ENCODE data around the gene NFATC3.
A peak's percentile ranks its signal among the peaks of the same experiment; 100 is the strongest.

The NFATC3 gene

GRCh38 chr16:68235108-68235886, 150.1 kb downstream of the NFATC3 start:
- H3K4me3 ChIP-seq (replicated peaks; ENCODE audit: insufficient read depth, low read length) = no peak overlapping the region
- H3K27ac ChIP-seq (replicated peaks) = no peak overlapping the region
- no peak for TF ChIP-seq POLR2AphosphoS5 (IDR thresholded peaks at IDR 0.05; ENCODE audit: low read depth)
- no peak for DNase-seq (ENCODE audit: low read depth in 1 of 2, low spot score in 1 of 2)
- H3K27me3 ChIP-seq (ENCODE audit: insufficient read depth, poor library complexity, severe bottlenecking) = no peaks in the 10 kb centered on the region

GRCh38 chr16:68235887-68236136, 150.6 kb downstream of the NFATC3 start, which contains the start of gene ESRP2:
TSS of gene ESRP2 (minus strand) at chr16:68236127. CDS start at chr16:68236045, 82 bp downstream.
- TF ChIP-seq SPI1 (IDR thresholded peaks at IDR 0.05; ENCODE audit: borderline replicate concordance, low read depth) (no peak), CTCF (IDR thresholded peaks at IDR 0.05; ENCODE audit: insufficient read depth, low read length) (no peak), GABPA (IDR thresholded peaks at IDR 0.05; ENCODE audit: low read depth) (no peak), POLR2AphosphoS5 (IDR thresholded peaks at IDR 0.05; ENCODE audit: low read depth) (no peak)
- TF ChIP-seq, protein P1, sequence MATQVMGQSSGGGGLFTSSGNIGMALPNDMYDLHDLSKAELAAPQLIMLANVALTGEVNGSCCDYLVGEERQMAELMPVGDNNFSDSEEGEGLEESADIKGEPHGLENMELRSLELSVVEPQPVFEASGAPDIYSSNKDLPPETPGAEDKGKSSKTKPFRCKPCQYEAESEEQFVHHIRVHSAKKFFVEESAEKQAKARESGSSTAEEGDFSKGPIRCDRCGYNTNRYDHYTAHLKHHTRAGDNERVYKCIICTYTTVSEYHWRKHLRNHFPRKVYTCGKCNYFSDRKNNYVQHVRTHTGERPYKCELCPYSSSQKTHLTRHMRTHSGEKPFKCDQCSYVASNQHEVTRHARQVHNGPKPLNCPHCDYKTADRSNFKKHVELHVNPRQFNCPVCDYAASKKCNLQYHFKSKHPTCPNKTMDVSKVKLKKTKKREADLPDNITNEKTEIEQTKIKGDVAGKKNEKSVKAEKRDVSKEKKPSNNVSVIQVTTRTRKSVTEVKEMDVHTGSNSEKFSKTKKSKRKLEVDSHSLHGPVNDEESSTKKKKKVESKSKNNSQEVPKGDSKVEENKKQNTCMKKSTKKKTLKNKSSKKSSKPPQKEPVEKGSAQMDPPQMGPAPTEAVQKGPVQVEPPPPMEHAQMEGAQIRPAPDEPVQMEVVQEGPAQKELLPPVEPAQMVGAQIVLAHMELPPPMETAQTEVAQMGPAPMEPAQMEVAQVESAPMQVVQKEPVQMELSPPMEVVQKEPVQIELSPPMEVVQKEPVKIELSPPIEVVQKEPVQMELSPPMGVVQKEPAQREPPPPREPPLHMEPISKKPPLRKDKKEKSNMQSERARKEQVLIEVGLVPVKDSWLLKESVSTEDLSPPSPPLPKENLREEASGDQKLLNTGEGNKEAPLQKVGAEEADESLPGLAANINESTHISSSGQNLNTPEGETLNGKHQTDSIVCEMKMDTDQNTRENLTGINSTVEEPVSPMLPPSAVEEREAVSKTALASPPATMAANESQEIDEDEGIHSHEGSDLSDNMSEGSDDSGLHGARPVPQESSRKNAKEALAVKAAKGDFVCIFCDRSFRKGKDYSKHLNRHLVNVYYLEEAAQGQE (IDR thresholded peaks at IDR 0.05; ENCODE audit: insufficient replicate concordance, low read depth) = no peak
- Histone ChIP-seq H3K27ac (replicated peaks) (no peak within 1 kb of the TSS), H3K4me3 (replicated peaks; ENCODE audit: insufficient read depth, low read length) (peak within 1 kb of the TSS; percentile 45; the same call in 1 of the 2 replicates), H3K27me3 (ENCODE audit: insufficient read depth, poor library complexity, severe bottlenecking) (no peaks in the 10 kb centered on the region)
- DNase-seq (ENCODE audit: low read depth in 1 of 2, low spot score in 1 of 2) = no peak

DNA sequence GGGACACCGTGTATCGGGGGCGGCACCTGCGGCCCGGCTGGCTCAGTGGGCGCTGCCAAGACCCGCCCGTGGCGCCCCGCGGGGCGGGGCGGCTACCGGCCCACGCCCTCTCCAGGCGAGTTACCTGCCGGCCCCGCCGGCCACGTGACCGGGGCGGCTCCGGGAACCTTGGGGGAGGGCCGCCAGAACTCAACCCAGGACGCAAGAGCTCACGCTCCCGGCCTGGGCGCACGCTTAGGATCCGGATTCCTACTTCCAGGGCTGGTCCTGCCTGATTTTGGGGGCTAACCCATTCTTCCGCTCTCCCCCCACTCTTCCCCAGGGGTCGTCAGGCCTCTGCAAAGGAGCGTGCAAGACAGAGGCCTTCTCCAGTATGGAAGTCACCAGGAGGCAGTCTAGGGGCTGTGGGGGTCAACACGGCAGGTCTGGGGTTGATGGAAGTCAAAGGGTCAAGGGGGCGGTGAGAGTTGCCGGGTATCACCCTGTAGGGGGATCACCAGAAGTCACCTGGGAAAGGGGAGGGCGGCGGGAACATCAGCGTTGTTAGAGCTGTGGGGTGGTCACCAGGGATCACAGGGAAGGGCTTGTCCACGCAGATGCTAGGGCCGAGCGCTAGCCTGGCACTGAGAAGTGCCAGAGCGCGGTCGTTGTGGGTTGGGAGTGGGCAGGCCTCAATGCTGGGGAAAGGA, 151.1 kb downstream of the NFATC3 start:
- DNase-seq (ENCODE audit: low read depth in 1 of 2, low spot score in 1 of 2) = no peak
- no peak overlapping the region for H3K27ac ChIP-seq (replicated peaks)
- H3K4me3 ChIP-seq (replicated peaks; ENCODE audit: insufficient read depth, low read length) = no peak overlapping the region
- TF ChIP-seq GABPA (IDR thresholded peaks at IDR 0.05; ENCODE audit: low read depth) = no peak
- no peak for TF ChIP-seq POLR2AphosphoS5 (IDR thresholded peaks at IDR 0.05; ENCODE audit: low read depth)
- TF ChIP-seq CTCF (IDR thresholded peaks at IDR 0.05; ENCODE audit: insufficient read depth, low read length) = no peak
- TF ChIP-seq SPI1 (IDR thresholded peaks at IDR 0.05; ENCODE audit: borderline replicate concordance, low read depth) = no peak
- TF ChIP-seq, protein P1 (IDR thresholded peaks at IDR 0.05; ENCODE audit: insufficient replicate concordance, low read depth) = no peak
- H3K27me3 ChIP-seq (ENCODE audit: insufficient read depth, poor library complexity, severe bottlenecking) = no peaks in the 10 kb centered on the region

DNA sequence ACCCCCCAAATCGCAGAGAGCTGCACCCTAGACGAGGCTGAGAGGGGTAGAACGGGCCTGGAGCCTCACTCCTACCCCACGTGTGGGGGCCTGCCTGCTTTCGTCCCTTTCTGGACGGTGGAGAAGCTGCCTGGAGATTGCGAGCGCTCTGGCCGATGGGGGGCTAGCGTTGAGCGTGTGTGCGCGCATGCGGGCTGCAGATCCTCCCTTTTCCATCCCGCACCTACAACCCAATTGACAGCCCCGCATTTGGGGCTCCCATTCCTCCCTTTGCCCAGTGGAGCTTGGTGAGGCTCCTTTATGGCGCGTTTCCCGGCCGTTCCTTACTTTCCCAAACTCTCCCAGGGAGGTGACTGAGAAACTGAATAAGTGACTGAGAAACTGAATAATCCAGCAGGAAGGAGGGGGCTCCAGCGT, 151.7 kb downstream of the NFATC3 start:
- H3K27ac ChIP-seq (replicated peaks) = peak overlapping the region; percentile 47
- no peaks in the 10 kb centered on the region for H3K27me3 ChIP-seq (ENCODE audit: insufficient read depth, poor library complexity, severe bottlenecking)
- DNase-seq (ENCODE audit: low read depth in 1 of 2, low spot score in 1 of 2) = no peak
- H3K4me3 ChIP-seq (replicated peaks; ENCODE audit: insufficient read depth, low read length) = peak overlapping the region; percentile 45
- TF ChIP-seq POLR2AphosphoS5 (IDR thresholded peaks at IDR 0.05; ENCODE audit: low read depth) = no peak
- TF ChIP-seq CTCF (IDR thresholded peaks at IDR 0.05; ENCODE audit: insufficient read depth, low read length) = no peak

Measured in HL-60 (cell line).